GM10248 (cell line): ENCODE data around the gene MADD.

Source experiments
- CTCF ChIA-PET: fragments of 300-600 bp; sonication (Branson Sonifier 250); formaldehyde crosslinking; extraction: SDS; loops from one replicate; lab custom pipeline; 2021; ENCODE audit warnings: antibody characterized with exemption; lab: Yijun Ruan, JAX
- POLR2A ChIA-PET: fragments of 350-650 bp; sonication (Branson Sonifier 250); formaldehyde crosslinking; extraction: SDS; loops from one replicate; lab custom pipeline; 2020; ENCODE audit warnings: antibody characterized with exemption; lab: Yijun Ruan, JAX
- DNase-seq: peaks from one replicate; pipeline ENCODE4 v3.0.0; 2012; ENCODE audit errors: extremely low spot score
- TF ChIP-seq, protein P1 (sequence below): IDR thresholded peaks from 2 replicates; pipeline ENCODE4 v1.5.1; 2012; ENCODE audit warnings: mild to moderate bottlenecking, low read depth; ENCODE audit errors: extremely low read depth, missing control alignments, control extremely low read depth

The MADD gene

DNA sequence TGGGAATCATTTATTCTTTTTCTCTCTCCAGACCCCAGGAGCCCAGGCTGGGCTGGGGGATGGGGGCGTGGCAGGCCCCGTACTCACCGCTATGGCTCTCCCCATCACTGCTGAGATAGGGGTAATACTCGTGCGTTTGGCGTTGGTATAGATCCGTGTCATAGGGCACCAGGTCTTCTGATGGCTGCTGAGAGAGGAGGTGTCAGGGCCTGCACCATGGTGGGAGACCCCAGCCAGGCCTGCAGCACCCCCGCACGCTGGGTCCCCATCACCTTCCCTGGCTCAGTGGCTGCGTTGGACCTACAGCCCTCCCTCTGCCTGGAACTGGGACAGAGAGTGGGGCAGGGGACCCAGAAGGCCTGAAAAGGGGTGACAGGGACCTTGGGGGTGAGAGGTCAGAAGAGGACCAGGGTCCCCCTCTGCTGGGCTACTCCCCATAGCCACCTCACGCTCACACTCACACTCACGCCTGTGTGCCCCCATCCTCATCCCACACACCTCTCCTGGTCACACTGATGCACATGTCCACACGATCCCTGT is 105.7 kb downstream of the MADD start:
- TF ChIP-seq, protein P1, sequence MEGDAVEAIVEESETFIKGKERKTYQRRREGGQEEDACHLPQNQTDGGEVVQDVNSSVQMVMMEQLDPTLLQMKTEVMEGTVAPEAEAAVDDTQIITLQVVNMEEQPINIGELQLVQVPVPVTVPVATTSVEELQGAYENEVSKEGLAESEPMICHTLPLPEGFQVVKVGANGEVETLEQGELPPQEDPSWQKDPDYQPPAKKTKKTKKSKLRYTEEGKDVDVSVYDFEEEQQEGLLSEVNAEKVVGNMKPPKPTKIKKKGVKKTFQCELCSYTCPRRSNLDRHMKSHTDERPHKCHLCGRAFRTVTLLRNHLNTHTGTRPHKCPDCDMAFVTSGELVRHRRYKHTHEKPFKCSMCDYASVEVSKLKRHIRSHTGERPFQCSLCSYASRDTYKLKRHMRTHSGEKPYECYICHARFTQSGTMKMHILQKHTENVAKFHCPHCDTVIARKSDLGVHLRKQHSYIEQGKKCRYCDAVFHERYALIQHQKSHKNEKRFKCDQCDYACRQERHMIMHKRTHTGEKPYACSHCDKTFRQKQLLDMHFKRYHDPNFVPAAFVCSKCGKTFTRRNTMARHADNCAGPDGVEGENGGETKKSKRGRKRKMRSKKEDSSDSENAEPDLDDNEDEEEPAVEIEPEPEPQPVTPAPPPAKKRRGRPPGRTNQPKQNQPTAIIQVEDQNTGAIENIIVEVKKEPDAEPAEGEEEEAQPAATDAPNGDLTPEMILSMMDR = no peak
- CTCF ChIA-PET = interaction anchor here (5.4 kb wide), 1 partner anchor 35 kb away, joined by 92 read pairs; the partner anchor contains the start of gene SLC39A13
- POLR2A ChIA-PET = no interaction called here
- no peak for DNase-seq

DNA sequence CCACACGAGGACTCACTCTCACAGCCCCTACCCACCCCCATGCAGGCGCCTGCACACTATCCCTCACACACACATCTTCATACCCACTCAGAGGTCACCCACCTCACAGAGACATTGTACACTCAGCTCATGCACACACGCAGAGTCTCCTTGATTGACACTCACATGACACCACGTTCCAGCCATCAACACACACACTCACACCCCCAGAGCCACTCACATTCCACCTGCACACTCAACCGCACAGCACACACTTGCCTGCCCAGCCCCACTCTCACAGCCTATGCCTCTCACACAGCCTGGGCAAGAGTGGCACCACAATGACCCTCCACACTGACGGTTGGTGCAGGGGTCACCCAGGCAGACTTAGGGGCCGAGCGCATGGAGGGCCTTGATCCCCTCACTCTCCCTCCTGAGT is 106.2 kb downstream of the MADD start:
- ChIA-PET POLR2A (no interaction called here), CTCF (interaction anchor here (0.8 to 1.9 kb wide), 4 partner anchors 12 to 27 kb away, joined by 3 to 6 read pairs (median 4); no protein-coding TSS in a partner anchor)
- no peak for DNase-seq
- TF ChIP-seq, protein P1 = no peak

DNA sequence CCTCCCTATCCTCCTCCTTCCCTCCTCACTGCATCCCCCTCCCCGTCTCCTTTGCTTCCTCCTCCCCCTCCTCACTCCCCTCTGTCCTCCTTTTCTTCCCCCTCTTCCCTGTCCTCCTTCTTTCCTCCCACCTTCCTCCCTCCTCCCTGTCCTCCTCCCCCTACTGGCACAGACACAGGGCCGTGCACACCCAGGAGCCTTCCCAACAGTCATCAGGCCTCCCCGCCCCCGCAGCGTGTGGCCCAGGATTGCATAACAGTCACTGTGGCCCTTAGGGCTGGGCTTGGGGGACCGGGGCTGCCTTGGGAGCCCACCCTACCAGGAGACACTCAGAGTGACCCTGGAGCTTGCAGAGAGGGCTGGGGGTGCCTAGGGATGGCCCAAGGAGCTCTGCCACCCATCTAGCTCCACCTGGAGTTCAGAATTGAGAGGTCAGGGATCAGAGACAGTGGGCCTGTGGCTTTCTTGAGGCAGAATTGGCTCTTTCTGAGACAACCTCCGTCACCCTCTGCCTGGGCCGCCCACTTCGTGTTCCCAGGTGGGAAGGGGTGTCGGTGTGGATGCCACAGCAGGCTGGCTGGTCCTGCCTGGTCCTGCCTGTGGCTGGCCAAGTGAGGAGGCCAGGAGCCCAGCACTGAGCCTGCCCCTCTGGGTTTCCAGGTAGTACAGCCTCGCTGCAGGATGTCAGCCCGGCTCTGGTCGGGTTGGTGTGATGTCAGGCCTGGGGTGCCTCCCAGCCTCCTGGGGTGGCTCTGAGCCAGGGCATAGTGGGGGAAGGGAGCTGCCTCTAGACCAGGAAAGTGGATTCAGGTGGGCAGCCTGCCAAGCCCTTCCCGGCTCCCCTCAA is 106.8 kb downstream of the MADD start:
- ChIA-PET CTCF (interaction anchor here (0.8 to 1.9 kb wide), 6 partner anchors 13 to 142 kb away, joined by 3 to 6 read pairs (median 4); no protein-coding TSS in a partner anchor), POLR2A (no interaction called here)
- peak; percentile 68 for DNase-seq
- TF ChIP-seq, protein P1 = no peak

DNA sequence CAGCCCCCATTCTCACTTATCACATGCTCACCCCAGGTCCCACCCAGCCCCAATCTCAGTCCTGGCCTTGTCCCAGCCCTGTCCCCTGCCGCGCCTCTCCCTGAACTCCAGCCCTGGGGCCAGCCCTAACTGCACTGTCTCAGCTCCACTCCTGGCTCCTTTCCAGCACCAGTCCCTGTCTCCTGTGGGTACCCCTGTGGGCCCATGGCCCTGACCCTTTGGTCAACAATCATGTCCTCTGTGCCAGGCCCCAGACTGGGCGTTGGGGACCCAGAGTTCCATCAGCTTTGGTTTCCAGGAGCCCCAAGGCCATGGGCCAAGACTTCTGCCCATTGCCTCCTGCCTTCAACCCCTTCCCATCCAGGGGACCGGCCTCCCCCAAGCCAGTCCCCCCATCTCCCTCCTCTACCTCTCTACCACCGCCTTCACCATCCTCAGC is 107.7 kb downstream of the MADD start:
- POLR2A ChIA-PET = no interaction called here
- TF ChIP-seq, protein P1 = no peak
- no peak for DNase-seq
- CTCF ChIA-PET = interaction anchor here (1.2 to 1.9 kb wide), 5 partner anchors 14 to 141 kb away, joined by 3 to 6 read pairs (median 4); no protein-coding TSS in a partner anchor

DNA sequence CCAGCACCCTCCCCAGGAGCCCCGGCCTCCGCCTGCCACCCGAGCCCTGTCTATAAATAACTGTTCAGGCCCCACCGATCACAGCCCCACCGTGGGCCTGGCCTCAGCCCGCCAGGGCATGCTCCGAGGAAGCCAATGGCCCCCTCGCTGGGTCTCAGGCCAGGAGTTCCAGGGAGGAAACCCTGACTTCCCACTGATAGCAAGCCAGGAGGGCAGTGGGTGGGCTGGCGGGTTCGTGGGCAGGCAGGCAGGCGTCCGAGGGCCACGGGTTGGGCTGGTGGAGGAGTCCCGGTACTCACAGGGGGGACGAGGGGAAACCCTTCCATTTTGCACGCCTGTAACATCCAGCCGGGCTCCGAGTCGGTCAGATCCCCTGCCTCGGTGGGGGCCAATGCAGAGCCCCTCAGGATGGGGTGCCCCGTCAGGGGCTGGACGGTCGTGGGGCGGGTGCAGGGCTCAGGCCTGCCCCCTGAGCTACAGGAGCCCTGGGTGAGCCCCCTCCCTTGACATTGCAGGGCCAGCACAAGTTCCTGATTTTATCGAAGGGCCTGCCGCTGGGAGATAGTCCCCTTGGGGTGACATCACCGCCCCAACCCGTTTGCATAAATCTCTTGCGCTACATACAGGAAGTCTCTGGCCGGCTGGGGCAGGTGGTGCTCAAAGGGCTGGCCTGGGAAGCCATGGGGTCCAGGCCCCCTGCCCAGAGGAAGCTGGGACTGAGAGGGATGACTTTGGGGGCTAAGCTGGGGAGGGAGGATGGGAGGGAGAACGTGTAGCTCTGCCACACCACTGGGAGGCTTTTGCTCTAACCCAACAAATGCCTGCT is 108.3 kb downstream of the MADD start, which contains the start of gene SPI1:
TSS of gene SPI1 (minus strand) at position 538 of the 826 bp plus-strand sequence. CDS start at position 344, 194 bp downstream.
- peak; percentile 90 for DNase-seq
- POLR2A ChIA-PET = interaction anchor here (0.8 kb wide), 2 partner anchors 11 to 34 kb away, joined by 3 to 4 read pairs; no protein-coding TSS in a partner anchor
- TF ChIP-seq, protein P1 = no peak
- CTCF ChIA-PET = interaction anchor here (0.7 to 1.9 kb wide), 9 partner anchors 10 to 200 kb away, joined by 3 to 6 read pairs (median 3); no protein-coding TSS in a partner anchor

DNA sequence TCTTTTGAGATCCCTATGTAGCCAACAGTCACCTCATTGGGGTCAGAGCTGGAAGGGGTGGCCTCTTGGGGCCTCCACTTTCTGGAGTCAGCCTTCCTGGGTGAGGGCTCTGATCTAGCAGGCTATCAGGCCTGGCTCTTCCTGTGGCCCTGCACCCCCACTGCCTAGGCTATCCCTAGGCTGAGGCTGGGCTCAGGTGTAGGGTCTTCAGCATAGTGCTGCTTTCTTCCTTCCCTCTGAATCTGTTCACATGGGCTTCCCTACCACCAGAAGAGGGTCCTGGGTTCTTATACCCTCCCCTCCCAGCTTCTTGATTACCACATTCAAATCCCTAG is 108.9 kb downstream of the MADD start:
- ChIA-PET POLR2A (interaction anchor here (0.8 kb wide), 2 partner anchors 10 to 34 kb away, joined by 3 to 4 read pairs; no protein-coding TSS in a partner anchor), CTCF (interaction anchor here (0.7 to 1.9 kb wide), 6 partner anchors 9 to 201 kb away, joined by 3 to 4 read pairs (median 3); no protein-coding TSS in a partner anchor)
- TF ChIP-seq, protein P1 = no peak
- no peak for DNase-seq
